K562 (cell line): ENCODE measurements around the gene MED17. TPM values are rescaled to one million over a fixed set of nuclear protein-coding genes. Genes with fewer than 3 reads are reported as not detected.

Experiments used
- ATAC-seq: fragments of 200-7000 bp; cut with Tn5 transposase; 3 replicates; pipeline ENCODE4 v1.9.1; 2020; ENCODE audit warnings: moderate library complexity
- BruUV-seq: library from RNA; stranded (reverse); fragments of 400-500 nt; replicated peaks from 2 replicates; lab custom pipeline; 2021; lab: Mats Ljungman, UMichigan
- CTCF ChIA-PET: fragments of 300-600 bp; formaldehyde crosslinking; extraction: SDS; loops from one replicate; lab custom pipeline; 2021; ENCODE audit warnings: low intra/inter-chr PET ratio; lab: Yijun Ruan, JAX
- POLR2A ChIA-PET: fragments of 300-600, 350-650 bp; sonication (Branson Sonifier 250); formaldehyde crosslinking; extraction: SDS; loops from one replicate; lab custom pipeline; 2021; ENCODE audit warnings: antibody characterized with exemption, inconsistent platforms; lab: Yijun Ruan, JAX
- DNase-seq, 4 experiments: peaks; one replicate each; pipeline versions ENCODE4 v3.0.0 to v3.0.0-alpha.2; 2011 to 2018; ENCODE audit warnings: low spot score in 3 of 4, mixed read lengths in 3 of 4; ENCODE audit errors: extremely low read depth in 1 of 4
- FAIRE-seq: peaks from 2 replicates; lab custom pipeline; 2011; peaks lifted over from hg19 to GRCh38; lab: Jason Lieb, UNC
- H2AFZ ChIP-seq: 2 replicates; pipeline ENCODE4 v1.6.0; 2011; ENCODE audit warnings: low read depth, low read length, control low read depth, inconsistent platforms
- H3K27ac ChIP-seq: fragments of 200-600 bp; 3 replicates; pipeline ENCODE4 v1.8.0; 2011; ENCODE audit warnings: low read depth, mild to moderate bottlenecking, control low read depth, inconsistent platforms, low read length, moderate library complexity, mixed read lengths; ENCODE audit errors: extremely low read depth
- H3K27me3 ChIP-seq, 2 experiments: fragments of 300-600 bp in 1 of 2; 2 replicates in 1 of 2; 3 replicates in 1 of 2; pipeline versions ENCODE4 v1.6.0 to v1.8.0; 2011; ENCODE audit warnings: inconsistent platforms in 2 of 2, low read length in 2 of 2, mild to moderate bottlenecking in 1 of 2, mixed read lengths in 1 of 2, moderate library complexity in 1 of 2; ENCODE audit not compliant: control insufficient read depth in 2 of 2, insufficient read depth in 2 of 2
- H3K36me3 ChIP-seq: fragments of 300-600 bp; 3 replicates; pipeline ENCODE4 v1.8.0; 2011; ENCODE audit warnings: mild to moderate bottlenecking, low read length, inconsistent platforms; ENCODE audit not compliant: control insufficient read depth, insufficient read depth
- H3K4me1 ChIP-seq, 2 experiments: fragments of 200-600 bp in 1 of 2; replicated peaks in 1 of 2; 2 replicates in 1 of 2; 3 replicates in 1 of 2; pipeline versions ENCODE4 v1.5.1 to v1.8.0; 2011; ENCODE audit warnings: inconsistent platforms in 2 of 2, low read length in 2 of 2, mild to moderate bottlenecking in 1 of 2, mixed read lengths in 1 of 2, moderate library complexity in 1 of 2; ENCODE audit not compliant: control insufficient read depth in 2 of 2, insufficient read depth in 2 of 2
- H3K4me2 ChIP-seq: 2 replicates; pipeline ENCODE4 v1.6.1; 2011; ENCODE audit warnings: low read length, control low read depth, inconsistent platforms, mixed read lengths; ENCODE audit not compliant: insufficient read depth
- H3K4me3 ChIP-seq: fragments of 200-600 bp; sonication (generic), shearing (Covaris generic); 2 replicates; pipeline ENCODE4 v1.5.1; 2016; ENCODE audit warnings: control low read depth, inconsistent platforms
- H3K79me2 ChIP-seq: fragments of 200-600 bp; 3 replicates; pipeline ENCODE4 v1.8.0; 2011; ENCODE audit warnings: low read length, inconsistent platforms; ENCODE audit not compliant: control insufficient read depth, insufficient read depth
- H3K9ac ChIP-seq, 2 experiments: 2 replicates each; pipeline versions ENCODE4 v1.6.0 to v1.6.1; 2011; ENCODE audit warnings: low read depth in 2 of 2, low read length in 2 of 2, control low read depth in 1 of 2, inconsistent platforms in 1 of 2, mild to moderate bottlenecking in 1 of 2, mixed read lengths in 1 of 2; ENCODE audit not compliant: insufficient read depth in 1 of 2
- H3K9me1 ChIP-seq: one replicate; pipeline ENCODE4 v1.6.0; 2011; ENCODE audit warnings: inconsistent platforms, mild to moderate bottlenecking, low read length, moderate library complexity; ENCODE audit not compliant: control insufficient read depth, insufficient read depth
- H3K9me3 ChIP-seq: replicated peaks from 2 replicates; pipeline ENCODE4 v1.5.1; 2011; ENCODE audit warnings: low read depth, low read length, inconsistent platforms; ENCODE audit not compliant: control insufficient read depth, insufficient read depth
- H4K20me1 ChIP-seq: replicated peaks from 2 replicates; pipeline ENCODE4 v1.6.1; 2011; ENCODE audit warnings: low read length, inconsistent platforms, mixed read lengths; ENCODE audit not compliant: control insufficient read depth, insufficient read depth
- COPS2 ChIP-seq: fragments of 450-650 bp; conservative IDR thresholded peaks from 2 replicates; pipeline ENCODE4 v1.6.1; 2016; ENCODE audit warnings: mild to moderate bottlenecking, moderate library complexity
- JUNB ChIP-seq: fragments of 450-650 bp; formaldehyde crosslinking; conservative IDR thresholded peaks from 2 replicates; pipeline ENCODE4 v1.4.0; 2020; ENCODE audit warnings: mild to moderate bottlenecking
- L3MBTL2 ChIP-seq: fragments of 450-650 bp; IDR thresholded peaks from 2 replicates; pipeline ENCODE4 v1.6.1; 2016; ENCODE audit warnings: mild to moderate bottlenecking, moderate library complexity
- MAFK ChIP-seq: IDR thresholded peaks from 2 replicates; pipeline ENCODE4 v1.6.1; 2011; ENCODE audit warnings: low read length, improper control_type of control experiment
- MCM2 ChIP-seq: fragments of 450-650 bp; IDR thresholded peaks from 2 replicates; pipeline ENCODE4 v1.6.1; 2017; ENCODE audit warnings: low read depth, mild to moderate bottlenecking
- NCOA2 ChIP-seq, 2 experiments: fragments of 450-650 bp; IDR thresholded peaks; 2 replicates each; pipeline ENCODE4 v1.6.1; 2018; ENCODE audit warnings: mild to moderate bottlenecking in 2 of 2, moderate library complexity in 1 of 2; ENCODE audit not compliant: partially characterized antibody in 2 of 2
- NR1H2 ChIP-seq: sonication (generic); formaldehyde crosslinking; IDR thresholded peaks from 2 replicates; pipeline ENCODE4 v1.4.0; 2020; ENCODE audit warnings: mild to moderate bottlenecking, missing genetic modification reagents
- POLR3G ChIP-seq: IDR thresholded peaks from 2 replicates; pipeline ENCODE4 v1.6.1; 2011; ENCODE audit not compliant: insufficient read length, insufficient replicate concordance; ENCODE audit errors: extremely low read depth
- SRF ChIP-seq, 2 experiments: fragments of 250-450, 450-650 bp in 1 of 2; sonication (Bioruptor Pico) in 1 of 2; sonication (generic) in 1 of 2; formaldehyde crosslinking; IDR thresholded peaks; 2 replicates each; pipeline versions ENCODE4 v1.5.0 to v1.5.1; 2020 to 2022; ENCODE audit warnings: mild to moderate bottlenecking in 1 of 2, missing genetic modification reagents in 1 of 2
- TARDBP ChIP-seq: fragments of 450-650 bp; IDR thresholded peaks from 2 replicates; pipeline ENCODE4 v1.6.1; 2016
- THRAP3 ChIP-seq: fragments of 450-650 bp; IDR thresholded peaks from 2 replicates; pipeline ENCODE4 v1.6.1; 2016; ENCODE audit warnings: mild to moderate bottlenecking, inconsistent platforms, borderline replicate concordance
- ZNF766 ChIP-seq: fragments of 200-800 bp; sonication (Bioruptor generic); conservative IDR thresholded peaks from 2 replicates; pipeline ENCODE4 v1.6.1; 2016; ENCODE audit warnings: missing genetic modification characterization, missing compliant biosample characterization
- WGBS: fragments of 100-300 bp; shearing (Covaris generic); methylation state at CpG from one replicate; pipeline ENCODE4 v1.1.6; 2016; ENCODE audit warnings: low coverage, mixed read lengths; ENCODE audit not compliant: insufficient coverage; ENCODE audit errors: missing lambda C conversion rate; 5-methylcytosine and 5-hydroxymethylcytosine counted together
- in situ Hi-C: fragments of 300-500 bp; cut with MboI; formaldehyde crosslinking; loops from 4 replicates; pipeline ENCODE4 v1.15.0; 2018; ENCODE audit warnings: inconsistent platforms, mixed read lengths
- intact Hi-C: fragments of 100-400 bp; cut with micrococcal nuclease; formaldehyde crosslinking; loops from 2 replicates; pipeline ENCODE4 v1.14.2; 2022
- polyA plus RNA-seq, 8 experiments: library from polyadenylated mRNA; depleted of rRNA in 4 of 8; stranded (reverse) in 5 of 8; unstranded in 3 of 8; fragments of >200 nt; fragmentation: Nextera tagmentation in 2 of 8; fragmentation: Illumina TruSeq in 1 of 8; extraction: Ambion mirVana in 2 of 8; extraction: Trizol in 1 of 8; gene quantifications; 2 replicates each; pipeline versions ENCODE4 v1.2.1 to v1.2.3, GENCODE V29; 2011 to 2014; ENCODE audit warnings: inconsistent platforms in 1 of 8, missing spikeins in 1 of 8
- total RNA-seq, 7 experiments: library from RNA; depleted of rRNA in 6 of 7; stranded (reverse); fragments of >200 nt in 6 of 7; fragmentation: Illumina TruSeq in 2 of 7; extraction: Trizol in 2 of 7; gene quantifications; 2 replicates each; pipeline versions ENCODE4 v1.2.1 to v1.2.3, GENCODE V29; 2011 to 2021; ENCODE audit warnings: low replicate concordance in 1 of 7

Gene MED17
- total and polyA plus RNA-seq, 9 of the 15 experiments (the other 6 are each of a cell fraction or from before 2014, with no cell fraction given) = 6.7 to 34.7 (median 26.8) TPM

DNA sequence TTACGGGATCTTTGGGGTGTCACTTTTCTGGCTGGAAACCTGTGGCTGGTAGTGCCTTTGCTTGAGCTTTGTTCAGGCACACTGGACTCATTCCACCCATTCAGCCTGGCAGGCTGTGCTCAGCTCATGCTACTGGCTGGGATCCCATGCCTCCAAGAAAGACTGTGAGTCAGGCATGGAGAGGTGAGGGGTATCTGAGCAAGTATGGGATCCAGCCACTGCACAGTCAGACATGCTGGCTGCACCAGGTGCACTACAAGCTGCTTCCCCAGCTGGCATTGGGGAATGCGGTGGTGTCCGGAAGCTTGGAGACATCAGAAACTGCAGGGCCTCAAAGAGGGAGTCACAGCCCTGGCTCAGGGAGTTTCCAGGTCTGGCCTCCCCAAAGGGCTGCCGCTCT lies 12.0 kb upstream of the MED17 start:
- ATAC-seq = no peak
- CTCF ChIA-PET = no interaction called here
- Histone ChIP-seq H3K36me3 (no peaks in the 10 kb centered on the region), H3K79me2 (no peaks in the 10 kb centered on the region), H2AFZ (no peak overlapping the region), H3K4me3 (no peak overlapping the region), H3K4me1 (peaks cover 0 to 5% of the 10 kb centered on the region in 2 experiments; a peak in 1 of 5 replicates), H3K4me2 (no peak overlapping the region), H3K27me3 (no peaks in the 10 kb centered on the region), H3K9me1 (no peaks in the 10 kb centered on the region), H3K9me3 (no peaks in the 10 kb centered on the region; the same call in 1 of the 2 replicates), H3K27ac (no peak overlapping the region), H4K20me1 (no peaks in the 10 kb centered on the region), H3K9ac (no peak overlapping the region)
- FAIRE-seq = no peak
- intact Hi-C loops = no loop called here
- in situ Hi-C loops = no loop called here
- 81% methylated on average over 4 of the region's 4 CpGs for whole genome bisulfite sequencing
- DNase-seq = no peak
- TF ChIP-seq MAFK (no peak), MCM2 (no peak), POLR3G (no peak), JUNB (CRISPR knock-in tag) (no peak), L3MBTL2 (no peak), ZNF766 (no peak), SRF (CRISPR knock-in tag; IDR thresholded peaks at IDR 0.05) (no peak), THRAP3 (no peak), NR1H2 (CRISPR knock-in tag) (no peak), COPS2 (no peak), TARDBP (no peak), NCOA2 (IDR thresholded peaks at IDR 0.05; ENCODE audit: partially characterized antibody in 2 of 2) (no peak)
- no TSS peak for BruUV-seq
- POLR2A ChIA-PET = interaction anchor here (3.5 kb wide), 1 partner anchor 11 kb away, joined by 10 read pairs; the partner anchor contains the start of gene MED17
